ENCODE results near the gene GPR183. TPM values are rescaled to one million over a fixed set of nuclear protein-coding genes. Genes with fewer than 3 reads are reported as not detected.

Gene GPR183
- total and polyA plus RNA-seq, 10 of the 15 experiments (the other 5 are each of a cell fraction or from before 2014, with no cell fraction given): 134 to 669 (median 225) TPM

DNA sequence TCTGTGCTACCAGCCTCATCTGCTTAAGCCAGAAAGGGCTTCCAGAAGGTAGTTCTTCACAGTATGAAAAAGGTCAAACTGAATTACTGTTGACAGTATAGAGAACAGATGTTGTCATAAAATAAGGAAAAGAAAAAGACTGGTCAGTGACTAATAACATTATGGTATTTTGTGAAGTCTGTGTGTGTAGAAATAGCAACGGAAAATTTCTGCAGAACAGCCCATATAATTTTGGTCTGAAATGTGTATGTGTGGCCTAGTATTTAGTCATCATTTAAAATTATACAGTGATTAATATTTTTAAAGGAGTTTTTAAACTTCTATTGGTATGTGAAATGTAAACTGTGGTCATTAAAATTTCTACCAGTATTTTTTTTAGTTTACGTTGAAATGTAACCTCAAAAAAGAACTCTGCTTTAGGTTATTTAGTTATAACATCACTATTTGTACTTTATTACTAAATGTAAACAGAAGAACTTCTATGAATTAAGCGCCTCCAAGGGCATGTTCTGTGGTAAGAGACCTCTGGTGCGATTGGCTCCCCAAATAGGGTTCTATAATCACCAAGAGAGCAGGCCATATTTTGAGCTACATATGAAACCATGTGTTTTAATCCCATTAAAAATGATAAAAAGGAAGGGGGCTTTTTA is 3.3 kb upstream of the GPR183 start (continued):
- TF ChIP-seq, protein P1, sequence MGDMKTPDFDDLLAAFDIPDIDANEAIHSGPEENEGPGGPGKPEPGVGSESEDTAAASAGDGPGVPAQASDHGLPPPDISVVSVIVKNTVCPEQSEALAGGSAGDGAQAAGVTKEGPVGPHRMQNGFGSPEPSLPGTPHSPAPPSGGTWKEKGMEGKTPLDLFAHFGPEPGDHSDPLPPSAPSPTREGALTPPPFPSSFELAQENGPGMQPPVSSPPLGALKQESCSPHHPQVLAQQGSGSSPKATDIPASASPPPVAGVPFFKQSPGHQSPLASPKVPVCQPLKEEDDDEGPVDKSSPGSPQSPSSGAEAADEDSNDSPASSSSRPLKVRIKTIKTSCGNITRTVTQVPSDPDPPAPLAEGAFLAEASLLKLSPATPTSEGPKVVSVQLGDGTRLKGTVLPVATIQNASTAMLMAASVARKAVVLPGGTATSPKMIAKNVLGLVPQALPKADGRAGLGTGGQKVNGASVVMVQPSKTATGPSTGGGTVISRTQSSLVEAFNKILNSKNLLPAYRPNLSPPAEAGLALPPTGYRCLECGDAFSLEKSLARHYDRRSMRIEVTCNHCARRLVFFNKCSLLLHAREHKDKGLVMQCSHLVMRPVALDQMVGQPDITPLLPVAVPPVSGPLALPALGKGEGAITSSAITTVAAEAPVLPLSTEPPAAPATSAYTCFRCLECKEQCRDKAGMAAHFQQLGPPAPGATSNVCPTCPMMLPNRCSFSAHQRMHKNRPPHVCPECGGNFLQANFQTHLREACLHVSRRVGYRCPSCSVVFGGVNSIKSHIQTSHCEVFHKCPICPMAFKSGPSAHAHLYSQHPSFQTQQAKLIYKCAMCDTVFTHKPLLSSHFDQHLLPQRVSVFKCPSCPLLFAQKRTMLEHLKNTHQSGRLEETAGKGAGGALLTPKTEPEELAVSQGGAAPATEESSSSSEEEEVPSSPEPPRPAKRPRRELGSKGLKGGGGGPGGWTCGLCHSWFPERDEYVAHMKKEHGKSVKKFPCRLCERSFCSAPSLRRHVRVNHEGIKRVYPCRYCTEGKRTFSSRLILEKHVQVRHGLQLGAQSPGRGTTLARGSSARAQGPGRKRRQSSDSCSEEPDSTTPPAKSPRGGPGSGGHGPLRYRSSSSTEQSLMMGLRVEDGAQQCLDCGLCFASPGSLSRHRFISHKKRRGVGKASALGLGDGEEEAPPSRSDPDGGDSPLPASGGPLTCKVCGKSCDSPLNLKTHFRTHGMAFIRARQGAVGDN (IDR thresholded peaks at IDR 0.05): peak; percentile 18; the same call in 1 of the 2 replicates
- TF ChIP-seq SMC3 (IDR thresholded peaks at IDR 0.05; ENCODE audit: borderline replicate concordance, low read length) (no peak), PML (IDR thresholded peaks at IDR 0.05; ENCODE audit: low read length) (peak; percentile 56; the same call in 1 of the 2 replicates), SMAD1 (IDR thresholded peaks at IDR 0.05; ENCODE audit: low read depth, partially characterized antibody) (no peak), ZBTB33 (IDR thresholded peaks at IDR 0.05) (no peak), STAT3 (IDR thresholded peaks at IDR 0.05; ENCODE audit: low read depth, low read length) (no peak), NFYB (IDR thresholded peaks at IDR 0.05; ENCODE audit: insufficient read depth, low read depth, low read length) (no peak), IKZF2 (IDR thresholded peaks at IDR 0.05) (peak in 1 of 2 experiments; percentile 41; a peak in 1 of 4 replicates), SREBF1 (IDR thresholded peaks at IDR 0.05; ENCODE audit: low read length) (no peak), SREBF2 (IDR thresholded peaks at IDR 0.05; ENCODE audit: low read length) (no peak), PAX5 (IDR thresholded peaks at IDR 0.05; ENCODE audit: borderline replicate concordance, low read depth, low read length) (no peak), CREM (IDR thresholded peaks at IDR 0.05; ENCODE audit: low read depth) (peak; percentile 69; the same call in 1 of the 2 replicates), BRCA1 (IDR thresholded peaks at IDR 0.05; ENCODE audit: low read depth, low read length) (no peak), YY1 (IDR thresholded peaks at IDR 0.05; ENCODE audit: low read depth, low read length) (no peak), CBFB (IDR thresholded peaks at IDR 0.05; ENCODE audit: low read depth) (no peak), MEF2A (IDR thresholded peaks at IDR 0.05; ENCODE audit: insufficient read depth, low read depth, low read length) (peak; percentile 91), RFX5 (IDR thresholded peaks at IDR 0.05; ENCODE audit: low read depth, low read length) (no peak)
- TF ChIP-seq, protein P2, sequence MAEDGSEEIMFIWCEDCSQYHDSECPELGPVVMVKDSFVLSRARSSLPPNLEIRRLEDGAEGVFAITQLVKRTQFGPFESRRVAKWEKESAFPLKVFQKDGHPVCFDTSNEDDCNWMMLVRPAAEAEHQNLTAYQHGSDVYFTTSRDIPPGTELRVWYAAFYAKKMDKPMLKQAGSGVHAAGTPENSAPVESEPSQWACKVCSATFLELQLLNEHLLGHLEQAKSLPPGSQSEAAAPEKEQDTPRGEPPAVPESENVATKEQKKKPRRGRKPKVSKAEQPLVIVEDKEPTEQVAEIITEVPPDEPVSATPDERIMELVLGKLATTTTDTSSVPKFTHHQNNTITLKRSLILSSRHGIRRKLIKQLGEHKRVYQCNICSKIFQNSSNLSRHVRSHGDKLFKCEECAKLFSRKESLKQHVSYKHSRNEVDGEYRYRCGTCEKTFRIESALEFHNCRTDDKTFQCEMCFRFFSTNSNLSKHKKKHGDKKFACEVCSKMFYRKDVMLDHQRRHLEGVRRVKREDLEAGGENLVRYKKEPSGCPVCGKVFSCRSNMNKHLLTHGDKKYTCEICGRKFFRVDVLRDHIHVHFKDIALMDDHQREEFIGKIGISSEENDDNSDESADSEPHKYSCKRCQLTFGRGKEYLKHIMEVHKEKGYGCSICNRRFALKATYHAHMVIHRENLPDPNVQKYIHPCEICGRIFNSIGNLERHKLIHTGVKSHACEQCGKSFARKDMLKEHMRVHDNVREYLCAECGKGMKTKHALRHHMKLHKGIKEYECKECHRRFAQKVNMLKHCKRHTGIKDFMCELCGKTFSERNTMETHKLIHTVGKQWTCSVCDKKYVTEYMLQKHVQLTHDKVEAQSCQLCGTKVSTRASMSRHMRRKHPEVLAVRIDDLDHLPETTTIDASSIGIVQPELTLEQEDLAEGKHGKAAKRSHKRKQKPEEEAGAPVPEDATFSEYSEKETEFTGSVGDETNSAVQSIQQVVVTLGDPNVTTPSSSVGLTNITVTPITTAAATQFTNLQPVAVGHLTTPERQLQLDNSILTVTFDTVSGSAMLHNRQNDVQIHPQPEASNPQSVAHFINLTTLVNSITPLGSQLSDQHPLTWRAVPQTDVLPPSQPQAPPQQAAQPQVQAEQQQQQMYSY (CRISPR knock-in tag; IDR thresholded peaks at IDR 0.05): no peak
- TF ChIP-seq, protein P3, sequence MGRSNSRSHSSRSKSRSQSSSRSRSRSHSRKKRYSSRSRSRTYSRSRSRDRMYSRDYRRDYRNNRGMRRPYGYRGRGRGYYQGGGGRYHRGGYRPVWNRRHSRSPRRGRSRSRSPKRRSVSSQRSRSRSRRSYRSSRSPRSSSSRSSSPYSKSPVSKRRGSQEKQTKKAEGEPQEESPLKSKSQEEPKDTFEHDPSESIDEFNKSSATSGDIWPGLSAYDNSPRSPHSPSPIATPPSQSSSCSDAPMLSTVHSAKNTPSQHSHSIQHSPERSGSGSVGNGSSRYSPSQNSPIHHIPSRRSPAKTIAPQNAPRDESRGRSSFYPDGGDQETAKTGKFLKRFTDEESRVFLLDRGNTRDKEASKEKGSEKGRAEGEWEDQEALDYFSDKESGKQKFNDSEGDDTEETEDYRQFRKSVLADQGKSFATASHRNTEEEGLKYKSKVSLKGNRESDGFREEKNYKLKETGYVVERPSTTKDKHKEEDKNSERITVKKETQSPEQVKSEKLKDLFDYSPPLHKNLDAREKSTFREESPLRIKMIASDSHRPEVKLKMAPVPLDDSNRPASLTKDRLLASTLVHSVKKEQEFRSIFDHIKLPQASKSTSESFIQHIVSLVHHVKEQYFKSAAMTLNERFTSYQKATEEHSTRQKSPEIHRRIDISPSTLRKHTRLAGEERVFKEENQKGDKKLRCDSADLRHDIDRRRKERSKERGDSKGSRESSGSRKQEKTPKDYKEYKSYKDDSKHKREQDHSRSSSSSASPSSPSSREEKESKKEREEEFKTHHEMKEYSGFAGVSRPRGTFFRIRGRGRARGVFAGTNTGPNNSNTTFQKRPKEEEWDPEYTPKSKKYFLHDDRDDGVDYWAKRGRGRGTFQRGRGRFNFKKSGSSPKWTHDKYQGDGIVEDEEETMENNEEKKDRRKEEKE (IDR thresholded peaks at IDR 0.05): no peak

Measured in GM12878 (cell line).